ENCODE results near the gene CDK6. TPM values are rescaled to one million over a fixed set of nuclear protein-coding genes. Genes with fewer than 3 reads are reported as not detected.

The CDK6 gene
- total and polyA plus RNA-seq, 9 of the 15 experiments (the other 6 are each of a cell fraction or from before 2014, with no cell fraction given): 7.6 to 109 (median 44.4) TPM

- H3K4me2 ChIP-seq (ENCODE audit: insufficient read depth, low read length): no peak overlapping the region
- in situ Hi-C loops (cut with MboI): no loop called here
- H3K27ac ChIP-seq (ENCODE audit: extremely low read depth, low read depth, low read length): no peak overlapping the region
- ATAC-seq: no peak
- no peak overlapping the region for H3K4me3 ChIP-seq
- H3K4me1 ChIP-seq (replicated peaks in 1 of 2; ENCODE audit: control insufficient read depth in 2 of 2, insufficient read depth in 2 of 2, low read length in 2 of 2): no peaks in the 10 kb centered on the region
- H3K36me3 ChIP-seq (ENCODE audit: control insufficient read depth, insufficient read depth, low read length): peaks cover 65% of the 10 kb centered on the region
- H3K27me3 ChIP-seq (ENCODE audit: control insufficient read depth in 2 of 2, insufficient read depth in 2 of 2, low read length in 2 of 2): no peaks in the 10 kb centered on the region
- no peak overlapping the region for H2AFZ ChIP-seq (ENCODE audit: low read depth, low read length)
- peak; percentile 88 for TF ChIP-seq C11orf30 (IDR thresholded peaks at IDR 0.05; ENCODE audit: low read depth)
- peak; percentile 74 for TF ChIP-seq MAFK (IDR thresholded peaks at IDR 0.05; ENCODE audit: low read length)
- no peak for TF ChIP-seq ZNF324 (CRISPR knock-in tag; IDR thresholded peaks at IDR 0.05)
- TF ChIP-seq ZNF316 (IDR thresholded peaks at IDR 0.05): peak; percentile 91
- no peak for TF ChIP-seq RBM15 (IDR thresholded peaks at IDR 0.05; ENCODE audit: insufficient read depth, low read length)
- peak; percentile 83 for TF ChIP-seq MAFF (IDR thresholded peaks at IDR 0.05; ENCODE audit: low read length)
- peak; percentile 31 for TF ChIP-seq MEIS2 (IDR thresholded peaks at IDR 0.05; ENCODE audit: partially characterized antibody)
- TF ChIP-seq, protein P1, sequence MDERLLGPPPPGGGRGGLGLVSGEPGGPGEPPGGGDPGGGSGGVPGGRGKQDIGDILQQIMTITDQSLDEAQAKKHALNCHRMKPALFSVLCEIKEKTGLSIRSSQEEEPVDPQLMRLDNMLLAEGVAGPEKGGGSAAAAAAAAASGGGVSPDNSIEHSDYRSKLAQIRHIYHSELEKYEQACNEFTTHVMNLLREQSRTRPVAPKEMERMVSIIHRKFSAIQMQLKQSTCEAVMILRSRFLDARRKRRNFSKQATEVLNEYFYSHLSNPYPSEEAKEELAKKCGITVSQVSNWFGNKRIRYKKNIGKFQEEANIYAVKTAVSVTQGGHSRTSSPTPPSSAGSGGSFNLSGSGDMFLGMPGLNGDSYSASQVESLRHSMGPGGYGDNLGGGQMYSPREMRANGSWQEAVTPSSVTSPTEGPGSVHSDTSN (CRISPR knock-in tag; IDR thresholded peaks at IDR 0.05; ENCODE audit: low read depth): no peak
- TF ChIP-seq, protein P1 (tag; conservative IDR thresholded peaks at IDR 0.05; ENCODE audit: low read depth): 0 out of 2 replicates have a peak, but pooled peaks have one; percentile 20
- TF ChIP-seq MAFG (tag; conservative IDR thresholded peaks at IDR 0.05): peak; percentile 75
- TF ChIP-seq, protein P2, sequence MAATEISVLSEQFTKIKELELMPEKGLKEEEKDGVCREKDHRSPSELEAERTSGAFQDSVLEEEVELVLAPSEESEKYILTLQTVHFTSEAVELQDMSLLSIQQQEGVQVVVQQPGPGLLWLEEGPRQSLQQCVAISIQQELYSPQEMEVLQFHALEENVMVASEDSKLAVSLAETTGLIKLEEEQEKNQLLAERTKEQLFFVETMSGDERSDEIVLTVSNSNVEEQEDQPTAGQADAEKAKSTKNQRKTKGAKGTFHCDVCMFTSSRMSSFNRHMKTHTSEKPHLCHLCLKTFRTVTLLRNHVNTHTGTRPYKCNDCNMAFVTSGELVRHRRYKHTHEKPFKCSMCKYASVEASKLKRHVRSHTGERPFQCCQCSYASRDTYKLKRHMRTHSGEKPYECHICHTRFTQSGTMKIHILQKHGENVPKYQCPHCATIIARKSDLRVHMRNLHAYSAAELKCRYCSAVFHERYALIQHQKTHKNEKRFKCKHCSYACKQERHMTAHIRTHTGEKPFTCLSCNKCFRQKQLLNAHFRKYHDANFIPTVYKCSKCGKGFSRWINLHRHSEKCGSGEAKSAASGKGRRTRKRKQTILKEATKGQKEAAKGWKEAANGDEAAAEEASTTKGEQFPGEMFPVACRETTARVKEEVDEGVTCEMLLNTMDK (IDR thresholded peaks at IDR 0.05; ENCODE audit: borderline replicate concordance, insufficient read depth, low read depth, low read length, poor library complexity, severe bottlenecking): no peak
- H3K9me1 ChIP-seq (ENCODE audit: control insufficient read depth, insufficient read depth, low read length): peaks cover 3% of the 10 kb centered on the region
- POLR2A ChIA-PET: interaction anchor here (0.6 kb wide), 2 partner anchors 150 to 194 kb away, joined by 3 to 4 read pairs; partner anchors contain the start of genes PEX1 and RBM48
- H4K20me1 ChIP-seq (replicated peaks; ENCODE audit: control insufficient read depth, insufficient read depth, low read length): no peaks in the 10 kb centered on the region
- DNase-seq (ENCODE audit: extremely low read depth in 1 of 4, low spot score in 3 of 4): no peak
- no TSS peak for BruUV-seq (replicated peaks)
- intact Hi-C loops (cut with micrococcal nuclease): no loop called here
- whole genome bisulfite sequencing (ENCODE audit: insufficient coverage, low coverage, missing lambda C conversion rate): 85% methylated on average over 1 of the region's 1 CpG
- H3K9ac ChIP-seq (ENCODE audit: insufficient read depth in 1 of 2, low read depth in 2 of 2, low read length in 2 of 2): no peak overlapping the region
- peaks cover 9% of the 10 kb centered on the region; the same call in 2 of the 3 replicates for H3K79me2 ChIP-seq (ENCODE audit: control insufficient read depth, insufficient read depth, low read length)
- no peaks in the 10 kb centered on the region for H3K9me3 ChIP-seq (replicated peaks; ENCODE audit: control insufficient read depth, insufficient read depth, low read depth, low read length)
- no peak for FAIRE-seq
- CTCF ChIA-PET (ENCODE audit: low intra/inter-chr PET ratio): no interaction called here
Measured at GRCh38 chr7:92722541-92722940, 113.8 kb downstream of the CDK6 start.

All from K562 (cell line).